SK-N-MC (cell line): ENCODE measurements around the gene SLC4A3.

Experiments
- EZH2 ChIP-seq: fragments of 200-600 bp; sonication (generic); IDR thresholded peaks from one replicate; pipeline ENCODE4 v1.6.1; 2017; ENCODE audit warnings: antibody characterized with exemption
- POLR2AphosphoS5 ChIP-seq: IDR thresholded peaks from 2 replicates; pipeline ENCODE4 v1.6.1; 2012; ENCODE audit warnings: mild to moderate bottlenecking, low read depth, low read length, borderline replicate concordance

- TF ChIP-seq POLR2AphosphoS5, result no peak
- no peak for TF ChIP-seq EZH2
Observed at GRCh38 chr2:219643788-219644398, 16.5 kb downstream of the SLC4A3 start.
